H1 (cell line): ENCODE measurements around the gene IL17RE. TPM values are rescaled to one million over a fixed set of nuclear protein-coding genes. Genes with fewer than 3 reads are reported as not detected.

Source experiments
- CTCF ChIA-PET: fragments of 300-600 bp; sonication (Branson Sonifier 250); formaldehyde crosslinking; loops from one replicate; lab custom pipeline; 2021; ENCODE audit not compliant: partially characterized antibody; lab: Charles Lee
- POLR2A ChIA-PET: fragments of 300-600 bp; sonication (Branson Sonifier 250); formaldehyde crosslinking; loops from one replicate; lab custom pipeline; 2021; ENCODE audit warnings: inconsistent platforms; ENCODE audit not compliant: partially characterized antibody; lab: Charles Lee
- DNase-seq, 2 experiments: peaks; one replicate each; pipeline versions ENCODE4 v3.0.0 to v3.0.0-alpha.2; 2010 to 2022; ENCODE audit warnings: low spot score in 2 of 2, low read depth in 1 of 2, mixed read lengths in 1 of 2
- FAIRE-seq: peaks from 2 replicates; lab custom pipeline; 2011; peaks lifted over from hg19 to GRCh38; lab: Jason Lieb, UNC
- H2AFZ ChIP-seq: 2 replicates; pipeline ENCODE4 v1.8.1; 2012; ENCODE audit warnings: low read length, inconsistent platforms
- H2AK5ac ChIP-seq: 2 replicates; pipeline ENCODE4 v1.6.1; 2013; ENCODE audit warnings: low read depth, low read length
- H2BK120ac ChIP-seq: replicated peaks from 2 replicates; pipeline ENCODE3; 2013; ENCODE audit warnings: low read depth, low read length, inconsistent platforms
- H2BK12ac ChIP-seq: 2 replicates; pipeline ENCODE4 v1.6.1; 2013; ENCODE audit warnings: low read depth, low read length
- H2BK15ac ChIP-seq: 2 replicates; pipeline ENCODE4 v1.6.1; 2013; ENCODE audit warnings: low read length
- H2BK20ac ChIP-seq: 2 replicates; pipeline ENCODE4 v1.6.1; 2013; ENCODE audit warnings: low read length
- H2BK5ac ChIP-seq: 2 replicates; pipeline ENCODE4 v1.6.1; 2013; ENCODE audit warnings: low read depth, low read length
- H3K14ac ChIP-seq: 2 replicates; pipeline ENCODE4 v1.6.1; 2013; ENCODE audit warnings: inconsistent platforms; ENCODE audit not compliant: insufficient read length
- H3K18ac ChIP-seq: 2 replicates; pipeline ENCODE4 v1.6.1; 2013; ENCODE audit warnings: low read length; ENCODE audit errors: extremely low read depth
- H3K23ac ChIP-seq: 2 replicates; pipeline ENCODE4 v1.6.1; 2013; ENCODE audit warnings: inconsistent platforms; ENCODE audit not compliant: insufficient read length
- H3K23me2 ChIP-seq: 2 replicates; pipeline ENCODE4 v1.6.1; 2013; ENCODE audit warnings: low read depth, low read length
- H3K27ac ChIP-seq: 2 replicates; pipeline ENCODE4 v1.6.1; 2011; ENCODE audit warnings: low read depth, low read length, inconsistent platforms
- H3K27me3 ChIP-seq, 4 experiments: replicated peaks in 1 of 4; 1 replicate in 1 of 4; 2 replicates in 3 of 4; pipeline versions ENCODE4 v1.6.1 to v1.8.1; 2011 to 2013; ENCODE audit warnings: low read length in 3 of 4, mild to moderate bottlenecking in 3 of 4, inconsistent platforms in 2 of 4, mixed read lengths in 2 of 4, moderate library complexity in 1 of 4; ENCODE audit not compliant: control insufficient read depth in 3 of 4, insufficient read depth in 3 of 4; ENCODE audit errors: extremely low read depth in 1 of 4
- H3K36me3 ChIP-seq, 4 experiments: 2 replicates each; pipeline versions ENCODE4 v1.6.1 to v1.8.1; 2011 to 2013; ENCODE audit warnings: mild to moderate bottlenecking in 4 of 4, low read length in 3 of 4, moderate library complexity in 2 of 4, control low read depth in 1 of 4, inconsistent platforms in 1 of 4; ENCODE audit not compliant: insufficient read depth in 4 of 4, control insufficient read depth in 2 of 4
- H3K4ac ChIP-seq: replicated peaks from 2 replicates; pipeline ENCODE3; 2013; ENCODE audit warnings: low read length, low read depth, mixed read lengths, inconsistent platforms; ENCODE audit not compliant: insufficient read length
- H3K4me1 ChIP-seq, 4 experiments: replicated peaks in 1 of 4; 1 replicate in 1 of 4; 2 replicates in 3 of 4; pipeline versions ENCODE4 v1.6.1 to v1.8.1; 2011 to 2013; ENCODE audit warnings: low read length in 3 of 4, inconsistent platforms in 2 of 4, mixed read lengths in 1 of 4; ENCODE audit not compliant: insufficient read depth in 4 of 4, control insufficient read depth in 3 of 4
- H3K4me2 ChIP-seq, 2 experiments: 2 replicates each; pipeline versions ENCODE4 v1.6.1 to v1.8.1; 2011 to 2013; ENCODE audit warnings: low read depth in 2 of 2, low read length in 2 of 2, control low read depth in 1 of 2, inconsistent platforms in 1 of 2, mild to moderate bottlenecking in 1 of 2; ENCODE audit not compliant: insufficient read depth in 1 of 2
- H3K4me3 ChIP-seq, 4 experiments: fragments of 200-600, 300-600 bp in 1 of 4; sonication (generic), shearing (Covaris generic), sonication (Bioruptor Twin) in 1 of 4; 2 replicates each; pipeline versions ENCODE4 v1.5.1 to v1.8.1; 2011 to 2016; ENCODE audit warnings: low read length in 4 of 4, low read depth in 3 of 4, control low read depth in 2 of 4, inconsistent platforms in 2 of 4, mild to moderate bottlenecking in 2 of 4, mixed read lengths in 1 of 4, moderate library complexity in 1 of 4; ENCODE audit not compliant: insufficient read depth in 2 of 4; ENCODE audit errors: extremely low read depth in 1 of 4
- H3K56ac ChIP-seq: replicated peaks from 2 replicates; pipeline ENCODE3; 2013; ENCODE audit warnings: low read depth, mild to moderate bottlenecking, mixed read lengths, low read length, inconsistent platforms; ENCODE audit not compliant: insufficient read length
- H3K79me1 ChIP-seq: 2 replicates; pipeline ENCODE4 v1.6.1; 2013; ENCODE audit warnings: low read depth, low read length, control low read depth
- H3K79me2 ChIP-seq, 2 experiments: 2 replicates each; pipeline versions ENCODE4 v1.6.1 to v1.8.1; 2012 to 2013; ENCODE audit warnings: low read length in 2 of 2, mild to moderate bottlenecking in 2 of 2, inconsistent platforms in 1 of 2; ENCODE audit not compliant: insufficient read depth in 2 of 2, control insufficient read depth in 1 of 2
- H3K9ac ChIP-seq, 4 experiments: replicated peaks in 1 of 4; 1 replicate in 1 of 4; 2 replicates in 3 of 4; pipeline versions ENCODE4 v1.6.1 to v1.8.1; 2011 to 2013; ENCODE audit warnings: low read depth in 3 of 4, low read length in 3 of 4, control low read depth in 2 of 4, mild to moderate bottlenecking in 2 of 4, moderate library complexity in 2 of 4, inconsistent platforms in 1 of 4; ENCODE audit errors: extremely low read depth in 1 of 4
- H3K9me3 ChIP-seq, 2 experiments: 2 replicates each; pipeline versions ENCODE4 v1.6.1 to v1.8.1; 2012 to 2013; ENCODE audit warnings: mild to moderate bottlenecking in 2 of 2, moderate library complexity in 2 of 2, control low read depth in 1 of 2, inconsistent platforms in 1 of 2, low read depth in 1 of 2, low read length in 1 of 2, mixed read lengths in 1 of 2; ENCODE audit not compliant: insufficient read depth in 2 of 2
- H4K20me1 ChIP-seq, 2 experiments: replicated peaks in 1 of 2; 2 replicates each; pipeline versions ENCODE3 to v1.8.1; 2011 to 2013; ENCODE audit warnings: inconsistent platforms in 2 of 2, low read length in 2 of 2, mild to moderate bottlenecking in 1 of 2; ENCODE audit not compliant: insufficient read depth in 2 of 2, control insufficient read depth in 1 of 2
- H4K5ac ChIP-seq: 2 replicates; pipeline ENCODE4 v1.6.1; 2013; ENCODE audit warnings: low read length, low read depth, mixed read lengths, inconsistent platforms; ENCODE audit not compliant: insufficient read length
- H4K8ac ChIP-seq: 2 replicates; pipeline ENCODE4 v1.8.0; 2013; ENCODE audit warnings: mild to moderate bottlenecking, moderate library complexity, low read length, inconsistent platforms; ENCODE audit not compliant: insufficient read depth; ENCODE audit errors: extremely low read depth
- H4K91ac ChIP-seq: replicated peaks from 2 replicates; pipeline ENCODE3; 2013; ENCODE audit warnings: low read length, mixed read lengths, inconsistent platforms; ENCODE audit not compliant: insufficient read length
- ASH2L ChIP-seq: fragments of 200-600, 300-600 bp; sonication (generic); IDR thresholded peaks from one replicate; pipeline ENCODE4 v1.7.1; 2017; ENCODE audit warnings: low read length
- BCL11A ChIP-seq, 2 experiments: IDR thresholded peaks; one replicate each; pipeline ENCODE4 v1.6.1; 2011; ENCODE audit warnings: low read depth in 2 of 2, low read length in 2 of 2, mild to moderate bottlenecking in 2 of 2
- CBX5 ChIP-seq: fragments of 300-800, 300-1000 bp; sonication (generic); IDR thresholded peaks from 2 replicates; pipeline ENCODE4 v1.7.1; 2016; ENCODE audit warnings: antibody characterized with exemption, low read length, low read depth
- CHD2 ChIP-seq: IDR thresholded peaks from 2 replicates; pipeline ENCODE4 v1.6.1; 2012; ENCODE audit warnings: low read length, improper control_type of control experiment
- EP300 ChIP-seq, 2 experiments: IDR thresholded peaks; 1 replicate in 1 of 2; 2 replicates in 1 of 2; pipeline ENCODE4 v1.6.1; 2011 to 2012; ENCODE audit warnings: low read depth in 2 of 2, low read length in 2 of 2, mild to moderate bottlenecking in 2 of 2, borderline replicate concordance in 1 of 2, inconsistent platforms in 1 of 2, moderate library complexity in 1 of 2
- EZH2 ChIP-seq: fragments of 200-600 bp; sonication (generic); IDR thresholded peaks from 2 replicates; pipeline ENCODE4 v1.7.1; 2012; ENCODE audit warnings: low read depth, mild to moderate bottlenecking, moderate library complexity, low read length, inconsistent platforms; ENCODE audit not compliant: severe bottlenecking
- HDAC2 ChIP-seq, 2 experiments: fragments of 300-600 bp in 1 of 2; sonication (generic) in 1 of 2; IDR thresholded peaks; 2 replicates each; pipeline ENCODE4 v1.6.1; 2011 to 2012; ENCODE audit warnings: low read depth in 2 of 2, low read length in 2 of 2, mild to moderate bottlenecking in 2 of 2, moderate library complexity in 2 of 2, borderline replicate concordance in 1 of 2, inconsistent platforms in 1 of 2
- KDM4A ChIP-seq: IDR thresholded peaks from one replicate; pipeline ENCODE4 v1.7.1; 2012; ENCODE audit warnings: low read depth, mild to moderate bottlenecking, moderate library complexity, low read length, inconsistent platforms; ENCODE audit not compliant: severe bottlenecking
- POLR2AphosphoS5 ChIP-seq: IDR thresholded peaks from 2 replicates; pipeline ENCODE4 v1.6.1; 2011; ENCODE audit warnings: low read depth, low read length
- RNF2 ChIP-seq: fragments of 200-900, 300-1000 bp; sonication (generic); IDR thresholded peaks from 2 replicates; pipeline ENCODE4 v1.7.1; 2016; ENCODE audit warnings: borderline replicate concordance, low read depth, mild to moderate bottlenecking, antibody characterized with exemption, low read length; ENCODE audit not compliant: poor library complexity, severe bottlenecking; ENCODE audit errors: missing control alignments
- SIRT6 ChIP-seq: IDR thresholded peaks from one replicate; pipeline ENCODE4 v1.7.1; 2012; ENCODE audit warnings: low read length, inconsistent platforms
- SIX5 ChIP-seq: IDR thresholded peaks from 2 replicates; pipeline ENCODE4 v1.6.1; 2011; ENCODE audit warnings: mild to moderate bottlenecking, low read depth, low read length
- TBP ChIP-seq: IDR thresholded peaks from 2 replicates; pipeline ENCODE4 v1.6.1; 2011; ENCODE audit warnings: low read depth, low read length, improper control_type of control experiment
- polyA plus RNA-seq, 7 experiments: library from polyadenylated mRNA; depleted of rRNA in 3 of 7; stranded (reverse) in 5 of 7; unstranded in 2 of 7; fragments of >200 nt in 5 of 7; fragments of 200-250 nt in 2 of 7; gene quantifications; 1 replicate in 5 of 7; 2 replicates in 1 of 7; 4 replicates in 1 of 7; pipeline versions ENCODE4 v1.2.1 to v1.2.3, GENCODE V29; 2011 to 2013; ENCODE audit warnings: missing spikeins in 2 of 7, mixed read lengths in 2 of 7
- total RNA-seq: library from RNA; stranded (reverse); fragmentation: NEBNext Ultra II Directional; extraction: Animal tissue kit (Norgen Biotek cat#: 25700); gene quantifications from 2 replicates; pipeline ENCODE4 v1.2.1, GENCODE V29; 2021

Gene IL17RE
- total and polyA plus RNA-seq, 2 of the 8 experiments (the other 6 are each of a cell fraction or from before 2014, with no cell fraction given), result 3.4 to 4.9 TPM

GRCh38 chr3:9886328-9886727 lies 16.3 kb upstream of the IL17RE start:
- H4K91ac ChIP-seq, result no peak overlapping the region
- POLR2A ChIA-PET, result no interaction called here
- H3K23me2 ChIP-seq, result 0 out of 2 replicates have a peak, but pooled peaks cover 2% of the 10 kb centered on the region

More at GRCh38 chr3:9886328-9886727, 16.3 kb upstream of the IL17RE start:
- H3K4me1 ChIP-seq, result no peaks in the 10 kb centered on the region; a peak in 1 of 7 replicates
- no peak for FAIRE-seq
- H3K27ac ChIP-seq, result no peak overlapping the region
- no peak overlapping the region for H3K18ac ChIP-seq
- H3K27me3 ChIP-seq, result no peaks in the 10 kb centered on the region
- no peak overlapping the region for H3K4me3 ChIP-seq
- no peak overlapping the region for H2BK5ac ChIP-seq
- H3K9me3 ChIP-seq, result no peaks in the 10 kb centered on the region
- peaks cover 0 to 1% of the 10 kb centered on the region in 2 experiments for H4K20me1 ChIP-seq
- H4K5ac ChIP-seq, result no peak overlapping the region
- H3K23ac ChIP-seq, result no peak overlapping the region
- H2BK20ac ChIP-seq, result no peak overlapping the region
- no peak overlapping the region for H2BK15ac ChIP-seq
- H3K79me2 ChIP-seq, result peaks cover 0 to 9% of the 10 kb centered on the region in 2 experiments; a peak in 2 of 4 replicates
- no peak overlapping the region for H3K14ac ChIP-seq
- no peak overlapping the region for H3K9ac ChIP-seq
- CTCF ChIA-PET, result interaction anchor here (0.6 to 1.5 kb wide), 5 partner anchors 45 to 164 kb away, joined by 3 to 4 read pairs (median 3); no protein-coding TSS in a partner anchor
- no peak overlapping the region for H2AK5ac ChIP-seq
- no peak overlapping the region for H3K56ac ChIP-seq
- H4K8ac ChIP-seq, result no peak overlapping the region
- no peak overlapping the region for H2BK12ac ChIP-seq
- no peak overlapping the region for H2BK120ac ChIP-seq
- no peak for TF ChIP-seq ASH2L
- no peak for TF ChIP-seq EZH2
- TF ChIP-seq SIX5, result no peak
- no peak for TF ChIP-seq CHD2
- no peak for TF ChIP-seq BCL11A (IDR thresholded peaks at IDR 0.05; ENCODE audit: low read depth in 2 of 2, low read length in 2 of 2)
- TF ChIP-seq RNF2, result no peak
- no peak for TF ChIP-seq EP300 (IDR thresholded peaks at IDR 0.05; ENCODE audit: borderline replicate concordance in 1 of 2, low read depth in 2 of 2, low read length in 2 of 2)
- no peak for TF ChIP-seq CBX5
- TF ChIP-seq KDM4A, result no peak
- TF ChIP-seq HDAC2 (IDR thresholded peaks at IDR 0.05; ENCODE audit: borderline replicate concordance in 1 of 2, low read depth in 2 of 2, low read length in 2 of 2), result no peak
- no peak for TF ChIP-seq POLR2AphosphoS5
- TF ChIP-seq TBP, result no peak
- TF ChIP-seq SIRT6, result no peak
- no peak for DNase-seq
- H3K36me3 ChIP-seq, result no peaks in the 10 kb centered on the region
- no peaks in the 10 kb centered on the region for H3K79me1 ChIP-seq
- H2AFZ ChIP-seq, result no peak overlapping the region
- no peak overlapping the region for H3K4me2 ChIP-seq
- no peak overlapping the region for H3K4ac ChIP-seq
